Fibroblast of lung (primary cell): ENCODE measurements around the gene NOPCHAP1. TPM values are rescaled to one million over a fixed set of nuclear protein-coding genes. Genes with fewer than 3 reads are reported as not detected.

Source experiments
- DNase-seq, 2 donors: peaks; one replicate each; pipeline versions ENCODE4 v3.0.0 to v3.0.0-alpha.2; 2010; ENCODE audit warnings: low read depth in 2 of 2
- H2AFZ ChIP-seq: 2 replicates; pipeline ENCODE4 v1.5.1; 2012; ENCODE audit warnings: low read length, control low read depth, inconsistent platforms
- H3K27ac ChIP-seq: 2 replicates; pipeline ENCODE4 v1.5.1; 2011; ENCODE audit warnings: low read length, control low read depth; ENCODE audit not compliant: insufficient read depth
- H3K27me3 ChIP-seq: 2 replicates; pipeline ENCODE4 v1.5.1; 2011; ENCODE audit warnings: mild to moderate bottlenecking, low read length; ENCODE audit not compliant: control insufficient read depth, insufficient read depth
- H3K36me3 ChIP-seq: 2 replicates; pipeline ENCODE4 v1.5.1; 2011; ENCODE audit warnings: low read length; ENCODE audit not compliant: control insufficient read depth, insufficient read depth
- H3K4me1 ChIP-seq: 2 replicates; pipeline ENCODE4 v1.5.1; 2011; ENCODE audit warnings: low read length; ENCODE audit not compliant: control insufficient read depth, insufficient read depth; ENCODE audit errors: extremely low read depth
- H3K4me2 ChIP-seq: 2 replicates; pipeline ENCODE4 v1.5.1; 2011; ENCODE audit warnings: low read length, control low read depth; ENCODE audit not compliant: insufficient read depth; ENCODE audit errors: extremely low read depth
- H3K4me3 ChIP-seq, 4 experiments: fragments of 200-600 bp in 1 of 4; sonication (generic) in 1 of 4; replicated peaks in 1 of 4; 2 replicates each; pipeline ENCODE4 v1.5.1; 2011 to 2016; ENCODE audit warnings: low read length in 4 of 4, low read depth in 3 of 4, mild to moderate bottlenecking in 3 of 4, control low read depth in 2 of 4, inconsistent platforms in 1 of 4, mixed read lengths in 1 of 4; ENCODE audit not compliant: insufficient read depth in 1 of 4; ENCODE audit errors: control extremely low read depth in 1 of 4
- H3K79me2 ChIP-seq: 2 replicates; pipeline ENCODE4 v1.5.1; 2012; ENCODE audit warnings: mild to moderate bottlenecking, low read length, inconsistent platforms; ENCODE audit not compliant: control insufficient read depth, insufficient read depth
- H3K9ac ChIP-seq: 2 replicates; pipeline ENCODE4 v1.5.1; 2011; ENCODE audit warnings: mild to moderate bottlenecking, low read length, control low read depth; ENCODE audit not compliant: insufficient read depth
- H3K9me3 ChIP-seq: 2 replicates; pipeline ENCODE4 v1.5.1; 2012; ENCODE audit warnings: low read depth, low read length; ENCODE audit not compliant: control insufficient read depth, insufficient read depth
- H4K20me1 ChIP-seq: 2 replicates; pipeline ENCODE4 v1.5.1; 2011; ENCODE audit warnings: low read length; ENCODE audit not compliant: control insufficient read depth, insufficient read depth; ENCODE audit errors: extremely low read depth
- EZH2 ChIP-seq: IDR thresholded peaks from 2 replicates; pipeline ENCODE4 v1.5.1; 2012; ENCODE audit warnings: low read length, control low read depth, mild to moderate bottlenecking; ENCODE audit errors: missing control alignments
- polyA plus RNA-seq, 2 donors: library from polyadenylated mRNA; depleted of rRNA in 1 of 2; stranded (reverse) in 1 of 2; unstranded in 1 of 2; fragments of >200 nt; gene quantifications; 2 replicates each; pipeline ENCODE4 v1.2.1, GENCODE V29; 2011 to 2012; ENCODE audit warnings: missing spikeins in 1 of 2
- total RNA-seq: library from RNA; depleted of rRNA; stranded (reverse); fragments of >200 nt; gene quantifications from 2 replicates; pipeline ENCODE4 v1.2.1, GENCODE V29; 2014
- TF ChIP-seq, protein P1 (sequence below), 2 donors: IDR thresholded peaks in 1 of 2; conservative IDR thresholded peaks in 1 of 2; 1 replicate in 1 of 2; 2 replicates in 1 of 2; pipeline ENCODE4 v1.5.1; 2011 to 2012; ENCODE audit warnings: low read length in 2 of 2, control low read depth in 1 of 2, inconsistent platforms in 1 of 2, low read depth in 1 of 2, mild to moderate bottlenecking in 1 of 2

NOPCHAP1 gene
- total and polyA plus RNA-seq, 2 donors (not counting 1 experiment from before 2014, with no cell fraction given): 4.2 to 12.2 TPM

DNA sequence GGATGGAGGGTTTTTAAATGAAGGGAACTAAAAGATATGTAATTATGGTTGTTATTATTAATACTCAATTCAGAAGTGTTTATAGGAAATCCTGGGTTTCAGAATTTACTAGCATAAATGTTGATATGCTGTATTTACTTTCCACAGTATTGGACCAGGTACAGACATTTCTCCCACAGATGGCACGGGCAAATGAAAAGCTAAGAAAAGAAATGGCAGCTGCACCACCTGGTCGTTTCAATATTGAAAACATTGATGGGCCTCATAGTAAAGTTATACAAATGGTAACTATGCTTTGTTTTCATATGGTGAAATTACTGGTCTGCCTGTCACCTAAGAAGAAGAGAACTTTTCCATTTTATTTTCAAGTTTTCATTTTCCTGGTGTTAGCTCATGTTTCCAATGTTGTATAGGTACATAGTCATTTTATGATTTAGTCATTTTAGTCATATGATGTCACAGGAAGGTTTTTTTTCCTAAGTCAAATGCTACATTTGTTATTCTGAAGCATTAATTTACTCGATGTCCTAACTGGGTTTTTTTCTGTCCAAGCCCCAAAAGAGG is 5.5 kb downstream of the NOPCHAP1 start:
- no peak for DNase-seq
- Histone ChIP-seq H3K4me1 (no peaks in the 10 kb centered on the region), H3K9ac (no peak overlapping the region), H3K4me3 (no peak overlapping the region), H3K4me2 (no peak overlapping the region), H3K27me3 (no peaks in the 10 kb centered on the region), H2AFZ (no peak overlapping the region), H4K20me1 (no peaks in the 10 kb centered on the region), H3K27ac (no peak overlapping the region), H3K9me3 (no peaks in the 10 kb centered on the region), H3K79me2 (peaks cover 3% of the 10 kb centered on the region), H3K36me3 (peaks cover 3% of the 10 kb centered on the region)
- TF ChIP-seq, protein P1, sequence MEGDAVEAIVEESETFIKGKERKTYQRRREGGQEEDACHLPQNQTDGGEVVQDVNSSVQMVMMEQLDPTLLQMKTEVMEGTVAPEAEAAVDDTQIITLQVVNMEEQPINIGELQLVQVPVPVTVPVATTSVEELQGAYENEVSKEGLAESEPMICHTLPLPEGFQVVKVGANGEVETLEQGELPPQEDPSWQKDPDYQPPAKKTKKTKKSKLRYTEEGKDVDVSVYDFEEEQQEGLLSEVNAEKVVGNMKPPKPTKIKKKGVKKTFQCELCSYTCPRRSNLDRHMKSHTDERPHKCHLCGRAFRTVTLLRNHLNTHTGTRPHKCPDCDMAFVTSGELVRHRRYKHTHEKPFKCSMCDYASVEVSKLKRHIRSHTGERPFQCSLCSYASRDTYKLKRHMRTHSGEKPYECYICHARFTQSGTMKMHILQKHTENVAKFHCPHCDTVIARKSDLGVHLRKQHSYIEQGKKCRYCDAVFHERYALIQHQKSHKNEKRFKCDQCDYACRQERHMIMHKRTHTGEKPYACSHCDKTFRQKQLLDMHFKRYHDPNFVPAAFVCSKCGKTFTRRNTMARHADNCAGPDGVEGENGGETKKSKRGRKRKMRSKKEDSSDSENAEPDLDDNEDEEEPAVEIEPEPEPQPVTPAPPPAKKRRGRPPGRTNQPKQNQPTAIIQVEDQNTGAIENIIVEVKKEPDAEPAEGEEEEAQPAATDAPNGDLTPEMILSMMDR (conservative IDR thresholded peaks at IDR 0.05 in 1 of 2, IDR thresholded peaks at IDR 0.05 in 1 of 2; ENCODE audit: low read depth in 1 of 2, low read length in 2 of 2): no peak
- no peak for TF ChIP-seq EZH2

DNA sequence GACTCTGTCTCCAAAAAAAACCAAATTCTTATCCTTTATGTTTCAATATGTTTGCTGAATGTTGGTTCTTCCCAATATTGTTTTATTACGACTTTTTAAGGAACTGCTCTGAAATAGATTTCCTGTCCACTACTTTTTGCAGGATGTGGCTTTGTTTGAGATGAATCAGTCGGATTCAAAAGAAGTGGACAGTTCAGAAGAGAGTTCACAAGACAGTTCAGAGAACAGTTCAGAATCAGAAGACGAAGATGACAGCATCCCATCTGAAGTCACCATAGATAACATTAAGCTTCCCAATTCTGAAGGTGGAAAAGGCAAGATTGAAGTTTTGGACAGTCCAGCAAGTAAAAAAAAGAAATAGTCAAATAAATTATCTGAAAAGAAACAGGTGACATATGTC is 8.2 kb downstream of the NOPCHAP1 start:
- peaks cover 7% of the 10 kb centered on the region for H3K36me3 ChIP-seq
- H4K20me1 ChIP-seq: no peaks in the 10 kb centered on the region
- H2AFZ ChIP-seq: no peak overlapping the region
- no peak for TF ChIP-seq EZH2
- TF ChIP-seq, protein P1 (conservative IDR thresholded peaks at IDR 0.05 in 1 of 2, IDR thresholded peaks at IDR 0.05 in 1 of 2; ENCODE audit: low read depth in 1 of 2, low read length in 2 of 2): no peak
- no peak overlapping the region for H3K4me2 ChIP-seq
- no peaks in the 10 kb centered on the region for H3K4me1 ChIP-seq
- no peaks in the 10 kb centered on the region for H3K27me3 ChIP-seq
- no peak overlapping the region for H3K9ac ChIP-seq
- H3K4me3 ChIP-seq: no peak overlapping the region
- no peak overlapping the region for H3K27ac ChIP-seq
- DNase-seq: no peak
- no peaks in the 10 kb centered on the region for H3K9me3 ChIP-seq
- no peaks in the 10 kb centered on the region for H3K79me2 ChIP-seq

DNA sequence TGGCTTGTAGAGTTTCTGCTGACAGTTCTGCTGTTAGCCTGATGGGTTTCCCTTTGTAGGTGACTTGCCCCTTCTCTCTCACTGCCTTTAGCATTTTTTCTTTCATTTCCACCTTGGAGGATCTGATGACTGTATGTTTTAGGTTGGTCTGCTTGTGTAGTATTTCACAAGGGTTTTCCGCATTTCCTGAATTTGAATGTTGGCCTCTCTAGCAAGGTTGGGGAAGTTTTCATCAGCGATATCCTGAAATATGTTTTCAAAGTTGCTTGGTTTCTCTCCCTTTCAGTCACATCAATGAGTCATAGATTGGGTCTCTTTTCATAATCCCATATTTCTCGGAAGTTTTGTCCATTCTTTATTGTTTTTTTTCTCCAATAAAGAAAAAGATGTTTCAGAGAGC is 11.4 kb downstream of the NOPCHAP1 start:
- H3K36me3 ChIP-seq: peaks cover 4% of the 10 kb centered on the region
- no peaks in the 10 kb centered on the region for H4K20me1 ChIP-seq

More for the DNA sequence above, 11.4 kb downstream of the NOPCHAP1 start:
- TF ChIP-seq, protein P1 (conservative IDR thresholded peaks at IDR 0.05 in 1 of 2, IDR thresholded peaks at IDR 0.05 in 1 of 2; ENCODE audit: low read depth in 1 of 2, low read length in 2 of 2): no peak
- TF ChIP-seq EZH2: no peak
- no peak overlapping the region for H3K4me3 ChIP-seq
- H2AFZ ChIP-seq: no peak overlapping the region
- no peak for DNase-seq
- no peaks in the 10 kb centered on the region for H3K4me1 ChIP-seq
- H3K27me3 ChIP-seq: no peaks in the 10 kb centered on the region
- no peak overlapping the region for H3K9ac ChIP-seq
- H3K4me2 ChIP-seq: no peak overlapping the region
- no peaks in the 10 kb centered on the region for H3K79me2 ChIP-seq
- no peak overlapping the region for H3K27ac ChIP-seq
- H3K9me3 ChIP-seq: no peaks in the 10 kb centered on the region
